Mononuclear cell (primary cell): ENCODE results near the gene TMX4. TPM values are rescaled to one million over a fixed set of nuclear protein-coding genes. Genes with fewer than 3 reads are reported as not detected.
"Not testable (repeated sequence)": the region's sequence is repeated elsewhere in the genome, so short reads cannot be mapped to it uniquely, and the experiment has no call there.

Experiments
- H3K27me3 ChIP-seq: 2 replicates; pipeline ENCODE4 v1.6.0; 2011; ENCODE audit warnings: low read length, control low read depth; ENCODE audit not compliant: insufficient read depth
- H3K4me1 ChIP-seq: 2 replicates; pipeline ENCODE4 v1.5.1; 2011; ENCODE audit warnings: mild to moderate bottlenecking, low read length, control low read depth; ENCODE audit not compliant: insufficient read depth
- H3K4me3 ChIP-seq: 2 replicates; pipeline ENCODE4 v1.5.1; 2011; ENCODE audit warnings: mild to moderate bottlenecking, low read length, moderate library complexity
- H3K9me3 ChIP-seq: 2 replicates; pipeline ENCODE4 v1.5.1; 2011; ENCODE audit warnings: low read depth, mild to moderate bottlenecking, control low read depth, low read length
- total RNA-seq: library from RNA; depleted of rRNA; stranded (reverse); fragments of >200 nt; gene quantifications from one replicate; pipeline ENCODE4 v1.2.3, GENCODE V29; 2012

The TMX4 gene
- total RNA-seq, 1 donor: 51.1 TPM

DNA sequence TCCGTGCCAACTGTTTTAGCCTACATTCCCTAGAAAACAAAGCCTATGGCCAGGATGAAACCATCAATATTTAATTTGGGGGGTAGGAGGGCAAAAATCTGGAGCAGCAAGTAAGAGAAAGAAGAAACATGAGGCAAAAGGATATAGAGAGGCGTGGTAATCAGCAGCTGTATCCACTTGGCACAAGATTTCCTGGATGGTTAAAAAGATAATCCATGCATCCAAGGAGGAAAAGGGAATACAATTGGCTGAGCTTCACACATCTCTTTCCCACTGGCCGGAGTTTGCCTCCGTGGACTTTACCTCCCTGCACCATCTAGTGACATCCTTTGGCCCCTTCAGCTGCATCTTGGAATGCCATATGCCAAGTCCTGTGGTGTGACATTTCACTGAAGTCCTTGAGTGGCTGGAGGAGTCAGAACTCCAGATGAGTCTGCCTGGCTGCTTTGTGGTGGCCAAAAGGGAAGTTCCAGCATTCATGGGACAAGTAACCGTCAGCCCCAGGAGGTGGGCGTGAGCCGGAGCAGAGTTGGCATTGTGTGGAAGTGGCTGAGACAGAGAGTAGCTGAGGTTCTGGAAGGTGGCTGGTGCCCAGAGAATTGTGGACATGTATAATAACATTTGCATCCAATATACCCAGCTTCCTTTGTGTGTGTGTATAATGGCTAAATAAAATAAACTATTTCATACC, 13.7 kb upstream of the TMX4 start:
- Histone ChIP-seq H3K4me1 (no peaks in the 10 kb centered on the region), H3K4me3 (no peak overlapping the region), H3K27me3 (no peaks in the 10 kb centered on the region), H3K9me3 (no peaks in the 10 kb centered on the region)

GRCh38 chr20:8032499-8032898, 12.9 kb upstream of the TMX4 start:
- H3K4me1 ChIP-seq: no peaks in the 10 kb centered on the region
- no peak overlapping the region for H3K4me3 ChIP-seq
- H3K9me3 ChIP-seq: no peaks in the 10 kb centered on the region
- H3K27me3 ChIP-seq: no peaks in the 10 kb centered on the region

- H3K27me3 ChIP-seq, H3K9me3 ChIP-seq, H3K4me3 ChIP-seq, H3K4me1 ChIP-seq: not testable (repeated sequence)
Measured at GRCh38 chr20:8031539-8031938, 12.0 kb upstream of the TMX4 start.

- Histone ChIP-seq H3K9me3 (no peaks in the 10 kb centered on the region), H3K4me1 (peaks cover 36% of the 10 kb centered on the region), H3K4me3 (no peak overlapping the region), H3K27me3 (no peaks in the 10 kb centered on the region)
Measured at GRCh38 chr20:8021541-8022269, 2.1 kb upstream of the TMX4 start.

- Histone ChIP-seq H3K4me3 (peak overlapping the region; percentile 91), H3K27me3 (no peaks in the 10 kb centered on the region), H3K4me1 (peaks cover 36% of the 10 kb centered on the region), H3K9me3 (no peaks in the 10 kb centered on the region)
Measured at GRCh38 chr20:8020314-8021079, 936 bp upstream of the TMX4 start.

DNA sequence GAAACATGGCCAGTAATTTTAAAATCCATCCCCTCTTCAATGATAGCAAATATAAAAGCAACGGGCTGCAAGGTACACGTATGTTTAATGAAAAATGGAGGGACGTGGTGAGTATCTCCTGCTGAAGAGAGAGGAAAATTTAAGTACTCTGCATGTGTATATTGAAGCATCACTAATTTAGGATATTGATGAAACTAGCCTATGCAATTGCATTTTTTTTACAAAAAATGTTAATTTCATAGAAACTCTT, 362 bp upstream of the TMX4 start:
- peaks cover 36% of the 10 kb centered on the region for H3K4me1 ChIP-seq
- H3K4me3 ChIP-seq: peak overlapping the region; percentile 91
- H3K9me3 ChIP-seq: no peaks in the 10 kb centered on the region
- H3K27me3 ChIP-seq: no peaks in the 10 kb centered on the region

DNA sequence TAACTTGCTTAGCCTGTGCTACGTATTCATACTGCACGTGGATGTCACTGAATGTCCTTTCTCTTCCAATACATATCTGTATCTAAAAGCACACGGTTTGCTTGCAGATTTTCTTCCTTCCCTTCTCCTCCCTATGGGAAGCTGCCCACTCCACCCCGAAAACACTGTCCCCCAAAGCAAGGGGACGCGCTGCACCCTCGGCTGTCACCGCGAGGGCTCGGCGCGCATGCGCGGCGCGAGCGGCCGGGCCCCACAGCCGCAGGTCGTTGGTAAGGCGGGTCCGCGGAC, 659 bp downstream of the TMX4 start:
- Histone ChIP-seq H3K4me1 (peaks cover 36% of the 10 kb centered on the region), H3K27me3 (no peaks in the 10 kb centered on the region), H3K4me3 (peak overlapping the region; percentile 91), H3K9me3 (no peaks in the 10 kb centered on the region)

DNA sequence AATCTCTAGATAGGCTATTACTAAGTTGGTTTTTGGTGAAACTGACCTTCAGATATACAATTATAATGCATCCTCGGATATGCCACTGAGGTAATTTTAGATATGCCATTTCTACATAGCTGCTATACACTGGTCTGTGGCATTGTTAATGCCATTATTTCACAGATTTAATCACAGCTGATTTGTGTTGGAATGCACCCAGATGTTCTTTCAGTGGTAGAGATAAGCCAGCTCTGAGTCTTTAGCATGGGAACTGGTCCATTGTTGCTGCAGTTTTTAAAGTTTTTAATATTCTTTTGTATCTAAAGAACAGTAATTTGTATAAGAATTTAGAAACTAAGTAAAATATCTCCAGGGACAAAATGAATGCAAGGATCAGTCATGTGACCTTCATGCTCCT, 6.8 kb downstream of the TMX4 start:
- peaks cover 7% of the 10 kb centered on the region for H3K4me1 ChIP-seq
- H3K9me3 ChIP-seq: no peaks in the 10 kb centered on the region

DNA sequence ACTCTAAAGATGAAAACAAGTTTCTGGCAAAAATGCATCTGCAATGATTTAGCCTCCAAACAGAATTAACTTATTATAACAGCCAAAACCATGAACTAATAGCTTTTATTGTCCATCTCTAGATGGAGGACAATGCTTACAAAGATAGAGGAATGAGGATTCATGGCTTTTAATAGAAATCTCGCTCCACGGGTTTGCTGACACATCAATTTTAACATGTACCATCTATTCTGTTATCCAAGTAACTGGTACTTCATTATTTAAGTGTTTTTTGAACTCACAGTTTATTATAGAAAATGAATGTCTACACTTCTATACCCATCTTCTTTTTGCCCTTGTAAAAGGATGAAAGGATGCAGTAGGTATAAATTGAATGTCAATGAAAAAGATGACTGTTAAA, 10.8 kb downstream of the TMX4 start:
- Histone ChIP-seq H3K27me3 (no peaks in the 10 kb centered on the region), H3K4me1 (no peaks in the 10 kb centered on the region), H3K4me3 (no peak overlapping the region), H3K9me3 (no peaks in the 10 kb centered on the region)

More for the DNA sequence above, 6.8 kb downstream of the TMX4 start:
- no peaks in the 10 kb centered on the region for H3K27me3 ChIP-seq
- H3K4me3 ChIP-seq: no peak overlapping the region

- H3K9me3 ChIP-seq: no peaks in the 10 kb centered on the region
- no peak overlapping the region for H3K4me3 ChIP-seq
- no peaks in the 10 kb centered on the region for H3K4me1 ChIP-seq
- H3K27me3 ChIP-seq: no peaks in the 10 kb centered on the region
Measured at GRCh38 chr20:8007490-8007889, 12.1 kb downstream of the TMX4 start.

DNA sequence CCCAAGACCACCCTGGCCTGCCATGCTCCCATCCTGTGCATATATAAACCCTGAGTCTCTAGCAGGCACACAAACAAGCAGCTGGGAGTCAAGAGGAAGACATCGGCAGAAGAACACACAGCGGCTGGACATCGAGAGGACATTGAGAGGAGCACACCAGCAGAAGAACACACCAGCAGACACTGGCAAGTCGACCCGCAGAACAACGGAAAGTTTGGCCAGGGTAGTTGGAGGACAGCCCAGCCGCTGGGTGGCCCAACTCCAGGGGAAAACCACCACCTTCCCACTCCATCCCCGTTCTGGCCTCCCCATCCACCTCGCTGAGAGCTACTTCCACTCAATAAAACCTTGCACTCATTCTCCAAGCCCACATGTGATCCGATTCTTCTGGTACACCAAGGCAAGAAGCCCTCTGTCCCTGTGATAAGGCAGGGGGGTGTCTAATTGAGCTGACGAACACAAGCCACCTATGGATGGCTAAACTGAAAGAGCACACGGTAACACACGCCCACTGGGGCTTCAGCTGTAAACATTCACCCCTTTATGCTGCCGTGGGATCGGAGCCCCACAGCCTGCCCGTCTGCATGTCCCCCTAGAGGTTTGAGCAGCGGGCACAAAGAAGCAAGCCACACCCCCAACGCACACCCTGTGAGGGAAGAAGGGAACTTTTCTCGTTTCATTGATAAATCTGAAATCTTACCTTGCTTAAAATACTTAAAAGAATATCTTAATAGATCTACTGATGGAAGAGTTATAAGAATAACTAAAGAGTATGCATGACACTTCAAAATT, 13.8 kb downstream of the TMX4 start:
- H3K27me3 ChIP-seq: no peaks in the 10 kb centered on the region
- no peaks in the 10 kb centered on the region for H3K4me1 ChIP-seq
- no peak overlapping the region for H3K4me3 ChIP-seq
- no peaks in the 10 kb centered on the region for H3K9me3 ChIP-seq

- no peaks in the 10 kb centered on the region for H3K27me3 ChIP-seq
Measured at GRCh38 chr20:8005033-8005432, 14.5 kb downstream of the TMX4 start.

DNA sequence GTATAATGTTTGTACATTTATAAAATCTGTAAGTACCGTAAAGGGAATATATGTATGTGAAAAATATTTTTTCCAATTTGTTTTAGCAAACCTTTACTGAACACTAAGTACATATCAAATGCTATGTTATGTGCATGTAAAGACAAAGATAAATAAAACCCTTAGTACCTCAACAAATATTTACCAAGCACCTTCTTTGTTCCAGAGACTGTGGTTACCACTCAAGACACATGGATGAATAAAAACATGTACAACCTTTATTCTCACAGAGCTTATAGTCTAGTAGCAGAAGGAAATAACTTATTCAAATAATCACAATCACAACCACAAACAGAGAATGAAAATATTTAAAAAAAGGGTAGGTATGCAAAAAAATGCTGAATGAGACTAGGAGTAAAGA, 17.5 kb downstream of the TMX4 start:
- no peaks in the 10 kb centered on the region for H3K4me1 ChIP-seq
- H3K4me3 ChIP-seq: no peak overlapping the region
- no peaks in the 10 kb centered on the region for H3K27me3 ChIP-seq

More at GRCh38 chr20:8005033-8005432, 14.5 kb downstream of the TMX4 start:
- Histone ChIP-seq H3K4me3 (no peak overlapping the region), H3K9me3 (no peaks in the 10 kb centered on the region), H3K4me1 (no peaks in the 10 kb centered on the region)

DNA sequence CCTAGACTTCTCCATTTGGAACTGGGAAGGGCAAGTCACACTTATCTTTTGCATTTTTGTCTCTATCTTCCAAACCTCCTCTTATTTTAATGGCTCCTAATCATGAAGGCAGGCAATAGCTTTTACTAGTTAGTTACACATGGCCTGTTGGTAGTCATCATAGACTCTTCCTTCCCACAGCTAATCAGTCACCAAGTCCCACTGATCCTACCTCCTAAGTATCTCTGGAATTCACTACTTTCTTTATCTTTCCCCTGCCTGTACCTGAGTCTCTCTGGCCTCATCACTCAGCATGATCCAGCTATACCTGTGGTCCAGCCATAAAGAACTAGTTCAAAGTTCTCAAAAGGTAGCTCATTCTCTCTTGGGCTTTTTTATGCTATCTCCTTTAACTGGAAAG, 18.8 kb downstream of the TMX4 start:
- H3K4me1 ChIP-seq: no peaks in the 10 kb centered on the region
- H3K27me3 ChIP-seq: no peaks in the 10 kb centered on the region
- no peaks in the 10 kb centered on the region for H3K9me3 ChIP-seq
- H3K4me3 ChIP-seq: no peak overlapping the region

More for the DNA sequence above, 17.5 kb downstream of the TMX4 start:
- H3K9me3 ChIP-seq: no peaks in the 10 kb centered on the region

- no peaks in the 10 kb centered on the region for H3K4me1 ChIP-seq
- no peaks in the 10 kb centered on the region for H3K27me3 ChIP-seq
- no peak overlapping the region for H3K4me3 ChIP-seq
- no peaks in the 10 kb centered on the region for H3K9me3 ChIP-seq
Measured at GRCh38 chr20:7996898-7997297, 22.7 kb downstream of the TMX4 start.
